HCT116 (cell line): ENCODE data around the gene TMTC1. TPM values are rescaled to one million over a fixed set of nuclear protein-coding genes. Genes with fewer than 3 reads are reported as not detected.

Experiments used
- ATAC-seq: fragments of 200-7000 bp; cut with Tn5 transposase; 2 replicates; pipeline ENCODE4 v1.9.1; 2020; ENCODE audit warnings: mild to moderate bottlenecking, moderate library complexity
- BruUV-seq: library from RNA; stranded (reverse); fragments of 400-500 nt; replicated peaks from 2 replicates; lab custom pipeline; 2021; lab: Mats Ljungman, UMichigan
- CTCF ChIA-PET: fragments of 300-600 bp; sonication (Branson Sonifier 250); formaldehyde crosslinking; loops from one replicate; lab custom pipeline; 2021; ENCODE audit warnings: antibody characterized with exemption; lab: Charles Lee
- POLR2A ChIA-PET: fragments of 300-600, 350-600 bp; sonication (Branson Sonifier 250); formaldehyde crosslinking; loops from one replicate; lab custom pipeline; 2021; ENCODE audit warnings: antibody characterized with exemption; lab: Charles Lee
- RAD21 ChIA-PET, 2 experiments: fragments of 300-600 bp; sonication (Branson Sonifier 250); formaldehyde crosslinking; loops; one replicate each; lab custom pipeline; 2023; ENCODE audit warnings: low total read pairs in 2 of 2; ENCODE audit not compliant: uncharacterized antibody in 2 of 2, unreplicated experiment in 2 of 2, low non-redundant PET in 1 of 2; lab: Charles Lee
- DNase-seq: peaks from one replicate; pipeline ENCODE4 v3.0.0-alpha.2; 2010; ENCODE audit warnings: low read depth, low spot score
- H2AFZ ChIP-seq: fragments of 200-600 bp; shearing (Covaris generic), sonication (generic); 2 replicates; pipeline ENCODE4 v1.6.1; 2017; ENCODE audit warnings: low read depth, mixed run types, mixed read lengths, antibody characterized with exemption, low read length; ENCODE audit not compliant: poor library complexity, severe bottlenecking
- H3K27ac ChIP-seq: 2 replicates; pipeline ENCODE4 v1.5.1; 2012; ENCODE audit warnings: low read depth, low read length
- H3K27me3 ChIP-seq: fragments of 200-600 bp; sonication (generic); 2 replicates; pipeline ENCODE4 v1.6.1; 2016; ENCODE audit warnings: mixed run types, low read length, mixed read lengths; ENCODE audit not compliant: insufficient read depth
- H3K36me3 ChIP-seq, 2 experiments: fragments of 200-500 bp in 1 of 2; fragments of 200-600 bp in 1 of 2; sonication (Bioruptor generic) in 1 of 2; sonication (generic) in 1 of 2; 2 replicates each; pipeline versions ENCODE4 v1.5.1 to v1.6.1; 2014 to 2016; ENCODE audit warnings: low read length in 2 of 2, inconsistent platforms in 1 of 2, mixed read lengths in 1 of 2, mixed run types in 1 of 2; ENCODE audit not compliant: insufficient read depth in 2 of 2, control insufficient read depth in 1 of 2
- H3K4me1 ChIP-seq, 2 experiments: fragments of 200-600 bp in 1 of 2; sonication (generic) in 1 of 2; 2 replicates each; pipeline versions ENCODE4 v1.5.1 to v1.6.1; 2012 to 2017; ENCODE audit warnings: low read length in 2 of 2, inconsistent platforms in 1 of 2, mild to moderate bottlenecking in 1 of 2, mixed read lengths in 1 of 2, mixed run types in 1 of 2, moderate library complexity in 1 of 2; ENCODE audit not compliant: insufficient read depth in 2 of 2, control insufficient read depth in 1 of 2
- H3K4me2 ChIP-seq: fragments of 200-600 bp; sonication (generic); 2 replicates; pipeline ENCODE4 v1.6.1; 2017; ENCODE audit warnings: mixed run types, low read length, mixed read lengths
- H3K4me3 ChIP-seq, 2 experiments: fragments of 200-600 bp in 1 of 2; sonication (generic) in 1 of 2; replicated peaks in 1 of 2; 2 replicates each; pipeline ENCODE4 v1.5.1; 2011 to 2016; ENCODE audit warnings: low read length in 2 of 2, control low read depth in 1 of 2, low read depth in 1 of 2, mild to moderate bottlenecking in 1 of 2, mixed read lengths in 1 of 2, mixed run types in 1 of 2
- H3K79me2 ChIP-seq: fragments of 200-600 bp; sonication (generic); 2 replicates; pipeline ENCODE4 v1.6.1; 2017; ENCODE audit warnings: mild to moderate bottlenecking, mixed run types, low read length, moderate library complexity, mixed read lengths; ENCODE audit not compliant: insufficient read depth
- H3K9ac ChIP-seq: fragments of 200-600 bp; sonication (generic); 2 replicates; pipeline ENCODE4 v1.6.1; 2016; ENCODE audit warnings: low read length, mixed read lengths
- H3K9me2 ChIP-seq: fragments of 200-600 bp; sonication (generic), shearing (Covaris generic); 2 replicates; pipeline ENCODE4 v1.6.1; 2017; ENCODE audit warnings: mixed run types, mild to moderate bottlenecking, moderate library complexity; ENCODE audit not compliant: insufficient read depth
- H3K9me3 ChIP-seq, 2 experiments: fragments of 200-500 bp in 1 of 2; fragments of 200-600 bp in 1 of 2; sonication (Bioruptor generic) in 1 of 2; sonication (generic) in 1 of 2; 2 replicates each; pipeline ENCODE4 v1.6.1; 2014 to 2017; ENCODE audit warnings: low read length in 2 of 2, mixed read lengths in 2 of 2, inconsistent platforms in 1 of 2, low read depth in 1 of 2, mild to moderate bottlenecking in 1 of 2, mixed run types in 1 of 2, moderate library complexity in 1 of 2; ENCODE audit not compliant: control insufficient read depth in 1 of 2, insufficient read depth in 1 of 2
- H4K20me1 ChIP-seq: fragments of 200-600 bp; sonication (generic), shearing (Covaris generic); 2 replicates; pipeline ENCODE4 v1.6.1; 2017; ENCODE audit warnings: mixed run types, mild to moderate bottlenecking, moderate library complexity; ENCODE audit not compliant: insufficient read depth
- CEBPB ChIP-seq: IDR thresholded peaks from 2 replicates; pipeline ENCODE4 v1.6.1; 2012; ENCODE audit warnings: low read depth
- EZH2 ChIP-seq: fragments of 200-600 bp; sonication (generic); IDR thresholded peaks from 2 replicates; pipeline ENCODE4 v1.6.1; 2017; ENCODE audit warnings: antibody characterized with exemption, mixed run types
- EZH2phosphoT487 ChIP-seq: fragments of 200-600 bp; IDR thresholded peaks from 2 replicates; pipeline ENCODE4 v1.6.1; 2018; ENCODE audit warnings: antibody characterized with exemption, borderline replicate concordance
- FOSL1 ChIP-seq: IDR thresholded peaks from 2 replicates; pipeline ENCODE4 v1.6.1; 2012; ENCODE audit warnings: low read depth
- SIN3A ChIP-seq: IDR thresholded peaks from 2 replicates; pipeline ENCODE4 v1.6.1; 2012; ENCODE audit warnings: low read depth
- SP1 ChIP-seq: IDR thresholded peaks from 2 replicates; pipeline ENCODE4 v1.6.1; 2012; ENCODE audit warnings: low read depth
- ZFX ChIP-seq: fragments of 450-650 bp; IDR thresholded peaks from 2 replicates; pipeline ENCODE4 v1.6.1; 2017
- ZNF274 ChIP-seq: fragments of 200-500 bp; sonication (Bioruptor generic); IDR thresholded peaks from 2 replicates; pipeline ENCODE4 v1.6.1; 2014; ENCODE audit warnings: mild to moderate bottlenecking, low read depth, low read length, inconsistent platforms
- intact Hi-C: fragments of 100-400 bp; cut with micrococcal nuclease; formaldehyde crosslinking; loops from 2 replicates; pipeline ENCODE4 v1.10.0; 2022
- total RNA-seq: library from RNA; stranded (reverse); gene quantifications from one replicate; pipeline ENCODE4 v1.2.1, GENCODE V29; 2021; ENCODE audit not compliant: unreplicated experiment
- TF ChIP-seq, protein P1 (sequence below): IDR thresholded peaks from 2 replicates; pipeline ENCODE4 v1.6.1; 2011; ENCODE audit warnings: mild to moderate bottlenecking, low read length, moderate library complexity; ENCODE audit not compliant: insufficient replicate concordance; ENCODE audit errors: extremely low read depth
- TF ChIP-seq, protein P2 (sequence below): IDR thresholded peaks from 2 replicates; pipeline ENCODE4 v1.6.1; 2012
- TF ChIP-seq, protein P3 (sequence below): IDR thresholded peaks from 2 replicates; pipeline ENCODE4 v1.6.1; 2012; ENCODE audit warnings: low read depth

TMTC1 gene
- total RNA-seq, 1 experiment from 2014 or later, result 2.0 TPM

- H3K9ac ChIP-seq, result no peak overlapping the region
- no peaks in the 10 kb centered on the region for H3K79me2 ChIP-seq
- no peaks in the 10 kb centered on the region for H3K9me3 ChIP-seq
- no peak overlapping the region for H3K4me3 ChIP-seq
- BruUV-seq, result no TSS peak
- no peak overlapping the region for H2AFZ ChIP-seq
- no peaks in the 10 kb centered on the region for H3K27me3 ChIP-seq
- H3K4me1 ChIP-seq, result no peaks in the 10 kb centered on the region
- H3K4me2 ChIP-seq, result no peak overlapping the region
- no peaks in the 10 kb centered on the region for H3K9me2 ChIP-seq
- H3K36me3 ChIP-seq, result no peaks in the 10 kb centered on the region
- ATAC-seq (no peak), DNase-seq (no peak)
- POLR2A ChIA-PET, result no interaction called here
- H3K27ac ChIP-seq, result no peak overlapping the region
- H4K20me1 ChIP-seq, result no peaks in the 10 kb centered on the region
- TF ChIP-seq, protein P1, sequence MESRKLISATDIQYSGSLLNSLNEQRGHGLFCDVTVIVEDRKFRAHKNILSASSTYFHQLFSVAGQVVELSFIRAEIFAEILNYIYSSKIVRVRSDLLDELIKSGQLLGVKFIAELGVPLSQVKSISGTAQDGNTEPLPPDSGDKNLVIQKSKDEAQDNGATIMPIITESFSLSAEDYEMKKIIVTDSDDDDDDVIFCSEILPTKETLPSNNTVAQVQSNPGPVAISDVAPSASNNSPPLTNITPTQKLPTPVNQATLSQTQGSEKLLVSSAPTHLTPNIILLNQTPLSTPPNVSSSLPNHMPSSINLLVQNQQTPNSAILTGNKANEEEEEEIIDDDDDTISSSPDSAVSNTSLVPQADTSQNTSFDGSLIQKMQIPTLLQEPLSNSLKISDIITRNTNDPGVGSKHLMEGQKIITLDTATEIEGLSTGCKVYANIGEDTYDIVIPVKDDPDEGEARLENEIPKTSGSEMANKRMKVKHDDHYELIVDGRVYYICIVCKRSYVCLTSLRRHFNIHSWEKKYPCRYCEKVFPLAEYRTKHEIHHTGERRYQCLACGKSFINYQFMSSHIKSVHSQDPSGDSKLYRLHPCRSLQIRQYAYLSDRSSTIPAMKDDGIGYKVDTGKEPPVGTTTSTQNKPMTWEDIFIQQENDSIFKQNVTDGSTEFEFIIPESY, result no peak
- TF ChIP-seq SP1 (no peak), ZFX (no peak), EZH2phosphoT487 (no peak), EZH2 (no peak), CEBPB (no peak), SIN3A (no peak), FOSL1 (no peak), ZNF274 (no peak)
- TF ChIP-seq, protein P2, sequence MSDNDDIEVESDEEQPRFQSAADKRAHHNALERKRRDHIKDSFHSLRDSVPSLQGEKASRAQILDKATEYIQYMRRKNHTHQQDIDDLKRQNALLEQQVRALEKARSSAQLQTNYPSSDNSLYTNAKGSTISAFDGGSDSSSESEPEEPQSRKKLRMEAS, result no peak
- TF ChIP-seq, protein P3, sequence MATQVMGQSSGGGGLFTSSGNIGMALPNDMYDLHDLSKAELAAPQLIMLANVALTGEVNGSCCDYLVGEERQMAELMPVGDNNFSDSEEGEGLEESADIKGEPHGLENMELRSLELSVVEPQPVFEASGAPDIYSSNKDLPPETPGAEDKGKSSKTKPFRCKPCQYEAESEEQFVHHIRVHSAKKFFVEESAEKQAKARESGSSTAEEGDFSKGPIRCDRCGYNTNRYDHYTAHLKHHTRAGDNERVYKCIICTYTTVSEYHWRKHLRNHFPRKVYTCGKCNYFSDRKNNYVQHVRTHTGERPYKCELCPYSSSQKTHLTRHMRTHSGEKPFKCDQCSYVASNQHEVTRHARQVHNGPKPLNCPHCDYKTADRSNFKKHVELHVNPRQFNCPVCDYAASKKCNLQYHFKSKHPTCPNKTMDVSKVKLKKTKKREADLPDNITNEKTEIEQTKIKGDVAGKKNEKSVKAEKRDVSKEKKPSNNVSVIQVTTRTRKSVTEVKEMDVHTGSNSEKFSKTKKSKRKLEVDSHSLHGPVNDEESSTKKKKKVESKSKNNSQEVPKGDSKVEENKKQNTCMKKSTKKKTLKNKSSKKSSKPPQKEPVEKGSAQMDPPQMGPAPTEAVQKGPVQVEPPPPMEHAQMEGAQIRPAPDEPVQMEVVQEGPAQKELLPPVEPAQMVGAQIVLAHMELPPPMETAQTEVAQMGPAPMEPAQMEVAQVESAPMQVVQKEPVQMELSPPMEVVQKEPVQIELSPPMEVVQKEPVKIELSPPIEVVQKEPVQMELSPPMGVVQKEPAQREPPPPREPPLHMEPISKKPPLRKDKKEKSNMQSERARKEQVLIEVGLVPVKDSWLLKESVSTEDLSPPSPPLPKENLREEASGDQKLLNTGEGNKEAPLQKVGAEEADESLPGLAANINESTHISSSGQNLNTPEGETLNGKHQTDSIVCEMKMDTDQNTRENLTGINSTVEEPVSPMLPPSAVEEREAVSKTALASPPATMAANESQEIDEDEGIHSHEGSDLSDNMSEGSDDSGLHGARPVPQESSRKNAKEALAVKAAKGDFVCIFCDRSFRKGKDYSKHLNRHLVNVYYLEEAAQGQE, result no peak
- RAD21 ChIA-PET, result no interaction called here
- CTCF ChIA-PET, result interaction anchor here (0.7 to 1.0 kb wide), 3 partner anchors 10 to 887 kb away, joined by 3 to 4 read pairs (median 3); no protein-coding TSS in a partner anchor
- intact Hi-C loops, result loop anchor here (1.0 to 2.0 kb wide), 3 partner anchors 336 to 733 kb away; no protein-coding TSS in a partner anchor
Measured at GRCh38 chr12:29552994-29553748, 230.6 kb downstream of the TMTC1 start.
